GM18909 (cell line): ENCODE data around the gene ARHGEF35.
"Not testable (repeated sequence)": the region's sequence is repeated elsewhere in the genome, so short reads cannot be mapped to it uniquely, and the experiment has no call there.

Source experiments
- ATAC-seq: cut with Tn5 transposase; IDR thresholded peaks from one replicate; pipeline ENCODE4 v1.9.1; 2021; ENCODE audit warnings: mild to moderate bottlenecking; ENCODE audit not compliant: unreplicated experiment, poor library complexity

Gene ARHGEF35

DNA sequence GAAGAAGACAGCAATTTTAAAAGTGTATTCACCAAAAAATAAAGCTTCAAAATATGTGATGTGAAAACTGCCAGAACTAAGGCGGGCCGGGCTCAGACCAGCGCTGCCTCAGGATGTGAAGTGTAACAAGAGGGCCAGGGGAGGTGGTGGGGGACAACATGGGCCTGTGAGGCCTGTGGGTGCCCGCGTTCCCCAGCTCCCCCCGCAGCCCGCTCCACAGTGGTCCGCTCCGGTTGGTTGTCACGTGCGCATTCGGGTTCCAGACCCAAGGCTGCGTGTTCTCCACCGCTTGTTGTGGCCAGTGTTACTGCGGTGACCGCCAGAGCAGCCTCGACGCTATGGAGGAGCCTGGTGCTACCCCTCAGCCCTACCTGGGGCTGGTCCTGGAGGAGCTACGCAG is 12.5 kb downstream of the ARHGEF35 start, which contains the start of gene CTAGE4:
CTAGE4 (plus strand) TSS at position 301 of the 400 bp plus-strand sequence; CDS start at position 339, 38 bp downstream.
- not testable (repeated sequence) for ATAC-seq

DNA sequence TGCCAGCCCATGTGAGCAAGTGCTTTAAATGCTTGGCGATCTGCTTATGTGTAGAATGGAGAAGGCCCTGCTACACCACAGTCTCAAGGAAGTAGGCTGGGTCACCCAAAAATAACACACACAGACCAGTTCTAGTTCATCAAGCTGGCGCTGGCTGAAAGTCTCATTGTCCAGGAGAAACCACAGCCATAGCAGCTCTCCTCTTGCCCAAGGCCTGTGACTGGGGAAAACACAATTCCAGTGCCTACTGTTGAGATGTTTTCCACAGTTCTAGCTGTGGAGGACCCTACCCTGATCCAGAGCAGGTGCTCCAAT is 16.5 kb downstream of the ARHGEF35 start:
- ATAC-seq: peak; percentile 4

GRCh38 chr7:144178380-144179164 is 17.1 kb downstream of the ARHGEF35 start:
- ATAC-seq: peak; percentile 96

DNA sequence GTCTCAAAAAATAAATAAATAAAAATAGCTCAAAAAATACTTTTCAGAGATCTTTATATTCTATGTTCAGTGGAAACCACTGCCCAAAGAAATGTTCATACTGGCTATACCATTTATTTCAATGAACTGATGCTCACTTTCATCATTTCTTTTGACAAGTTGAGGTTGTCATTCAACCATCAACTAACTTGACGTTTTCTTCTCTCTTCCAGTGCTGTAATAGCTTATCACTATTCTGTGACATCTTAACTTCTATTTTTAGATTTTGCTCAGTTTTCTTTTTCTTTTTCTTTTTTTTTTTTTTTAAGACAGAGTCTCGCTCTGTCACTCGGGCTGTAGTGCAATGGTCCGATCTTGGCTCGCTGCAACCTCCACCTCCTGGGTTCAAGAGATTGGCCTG is 21.0 kb downstream of the ARHGEF35 start:
- ATAC-seq: no peak

DNA sequence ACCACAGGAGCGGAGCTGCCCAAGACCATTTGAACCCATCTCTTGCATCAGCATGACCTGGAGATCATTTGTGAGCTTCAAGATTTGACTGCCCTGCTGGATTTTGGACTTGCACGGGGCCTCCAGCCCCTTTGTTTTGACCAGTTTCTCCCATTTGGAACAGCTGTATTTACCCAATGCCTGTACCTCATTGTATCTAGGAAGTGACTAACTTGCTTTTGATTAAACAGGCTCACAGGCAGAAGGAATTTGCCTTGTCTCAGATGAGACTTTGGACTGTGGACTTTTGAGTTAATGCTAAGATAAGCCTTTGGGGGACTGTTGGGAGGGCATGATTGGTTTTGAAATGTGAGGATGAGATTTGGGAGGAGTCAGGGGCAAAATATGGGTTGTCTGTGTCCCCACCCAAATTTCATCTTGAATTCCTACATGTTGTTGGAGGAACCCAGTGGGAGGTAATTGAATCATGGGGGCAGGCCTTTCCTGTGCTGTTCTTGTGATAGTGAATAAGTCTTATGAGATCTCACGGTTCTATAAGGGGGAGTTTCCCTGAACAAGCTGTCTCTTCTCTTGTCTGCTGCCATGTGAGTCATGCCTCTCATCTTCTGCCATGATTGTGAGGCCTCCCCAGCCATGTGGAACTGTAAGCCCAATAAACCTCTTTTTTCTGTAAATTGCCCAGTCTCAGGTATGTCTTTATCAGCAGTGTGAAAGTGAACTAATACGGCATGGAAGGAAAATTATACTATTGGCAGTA is 23.9 kb downstream of the ARHGEF35 start:
- ATAC-seq: not testable (repeated sequence)

- ATAC-seq: no peak
These were observed 30.8 kb downstream of the ARHGEF35 start for GRCh38 chr7:144164784-144165183.

- ATAC-seq: no peak
These were observed 36.8 kb downstream of the ARHGEF35 start for GRCh38 chr7:144158861-144159260.

- ATAC-seq: no peak
These were observed 47.3 kb downstream of the ARHGEF35 start for GRCh38 chr7:144148224-144148827.

DNA sequence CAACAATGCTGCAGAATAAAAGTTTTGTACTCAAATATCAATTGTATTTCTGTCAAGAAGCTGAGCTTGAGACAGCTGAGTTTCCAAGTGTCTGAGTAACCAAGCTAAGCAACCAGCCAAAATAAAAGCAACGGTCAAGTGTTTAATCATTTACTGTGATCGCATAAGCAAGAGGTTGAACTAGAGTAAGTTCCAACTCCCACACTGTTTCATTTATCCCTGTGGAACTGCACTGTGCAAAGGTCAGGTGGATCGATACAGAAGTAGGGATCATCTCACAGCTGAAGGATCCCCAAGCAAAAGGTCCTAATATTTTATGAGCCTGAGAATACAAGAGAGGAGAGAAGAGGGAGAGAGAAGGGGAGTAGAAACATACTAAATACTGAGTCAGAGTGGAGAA is 51.2 kb downstream of the ARHGEF35 start:
- ATAC-seq: no peak

- no peak for ATAC-seq
These were observed 53.4 kb downstream of the ARHGEF35 start for GRCh38 chr7:144142187-144142586.

- ATAC-seq: no peak
These were observed 58.1 kb downstream of the ARHGEF35 start for GRCh38 chr7:144137501-144137900.
